ENCODE measurements around the gene TSPAN14. TPM values are rescaled to one million over a fixed set of nuclear protein-coding genes. Genes with fewer than 3 reads are reported as not detected.

Gene TSPAN14
- total RNA-seq, 1 experiment from 2014 or later: 3.4 TPM

- no peaks in the 10 kb centered on the region for H3K9me2 ChIP-seq (replicated peaks; ENCODE audit: insufficient read depth, low read length)
- no peak overlapping the region for H3K4me3 ChIP-seq (ENCODE audit: low read length)
- no peak overlapping the region for H2AFZ ChIP-seq (ENCODE audit: low read length)
- no peak overlapping the region for H3K27ac ChIP-seq (ENCODE audit: low read length)
- no peaks in the 10 kb centered on the region for H3K36me3 ChIP-seq (ENCODE audit: insufficient read depth, low read length)
- peaks cover 3% of the 10 kb centered on the region; the same call in 1 of the 2 replicates for H4K20me1 ChIP-seq (ENCODE audit: insufficient read depth, low read depth, low read length)
- DNase-seq: no peak
- no peaks in the 10 kb centered on the region for H3K79me2 ChIP-seq (ENCODE audit: low read length)
- no peaks in the 10 kb centered on the region for H3K4me1 ChIP-seq (ENCODE audit: low read length)
- no peak overlapping the region for H3K4me2 ChIP-seq (ENCODE audit: low read depth, low read length, poor library complexity, severe bottlenecking)
- H3K27me3 ChIP-seq (ENCODE audit: low read length): no peaks in the 10 kb centered on the region
- H3K9me3 ChIP-seq (ENCODE audit: low read length): no peaks in the 10 kb centered on the region
- no peak overlapping the region for H3K9ac ChIP-seq (ENCODE audit: low read length)
Measured at GRCh38 chr10:80448209-80448942, 5.7 kb upstream of the TSPAN14 start.

GRCh38 chr10:80449520-80449919, 4.6 kb upstream of the TSPAN14 start:
- Histone ChIP-seq H3K79me2 (ENCODE audit: low read length) (no peaks in the 10 kb centered on the region), H3K4me2 (ENCODE audit: low read depth, low read length, poor library complexity, severe bottlenecking) (no peak overlapping the region), H3K4me3 (ENCODE audit: low read length) (no peak overlapping the region), H3K9me2 (replicated peaks; ENCODE audit: insufficient read depth, low read length) (no peaks in the 10 kb centered on the region), H3K27ac (ENCODE audit: low read length) (no peak overlapping the region), H3K9me3 (ENCODE audit: low read length) (no peaks in the 10 kb centered on the region), H3K4me1 (ENCODE audit: low read length) (peaks cover 3% of the 10 kb centered on the region), H2AFZ (ENCODE audit: low read length) (no peak overlapping the region), H3K27me3 (ENCODE audit: low read length) (no peaks in the 10 kb centered on the region), H3K36me3 (ENCODE audit: insufficient read depth, low read length) (no peaks in the 10 kb centered on the region), H4K20me1 (ENCODE audit: insufficient read depth, low read depth, low read length) (peaks cover 6% of the 10 kb centered on the region; the same call in 1 of the 2 replicates), H3K9ac (ENCODE audit: low read length) (no peak overlapping the region)
- no peak for DNase-seq

- Histone ChIP-seq H3K79me2 (ENCODE audit: low read length) (no peaks in the 10 kb centered on the region), H3K4me2 (ENCODE audit: low read depth, low read length, poor library complexity, severe bottlenecking) (no peak overlapping the region), H2AFZ (ENCODE audit: low read length) (no peak overlapping the region), H3K4me1 (ENCODE audit: low read length) (peaks cover 15% of the 10 kb centered on the region), H3K9ac (ENCODE audit: low read length) (no peak overlapping the region), H3K9me2 (replicated peaks; ENCODE audit: insufficient read depth, low read length) (no peaks in the 10 kb centered on the region), H4K20me1 (ENCODE audit: insufficient read depth, low read depth, low read length) (peaks cover 14% of the 10 kb centered on the region; the same call in 1 of the 2 replicates), H3K27ac (ENCODE audit: low read length) (no peak overlapping the region), H3K36me3 (ENCODE audit: insufficient read depth, low read length) (no peaks in the 10 kb centered on the region), H3K27me3 (ENCODE audit: low read length) (0 out of 2 replicates have a peak, but pooled peaks cover 3% of the 10 kb centered on the region), H3K9me3 (ENCODE audit: low read length) (no peaks in the 10 kb centered on the region), H3K4me3 (ENCODE audit: low read length) (no peak overlapping the region)
- no peak for DNase-seq
Measured at GRCh38 chr10:80451132-80451531, 3.0 kb upstream of the TSPAN14 start.

- Histone ChIP-seq H3K4me1 (ENCODE audit: low read length) (peaks cover 15% of the 10 kb centered on the region), H3K27me3 (ENCODE audit: low read length) (0 out of 2 replicates have a peak, but pooled peaks cover 3% of the 10 kb centered on the region), H3K9me2 (replicated peaks; ENCODE audit: insufficient read depth, low read length) (no peaks in the 10 kb centered on the region), H3K79me2 (ENCODE audit: low read length) (no peaks in the 10 kb centered on the region), H3K4me3 (ENCODE audit: low read length) (no peak overlapping the region), H3K36me3 (ENCODE audit: insufficient read depth, low read length) (no peaks in the 10 kb centered on the region), H3K9me3 (ENCODE audit: low read length) (no peaks in the 10 kb centered on the region), H3K27ac (ENCODE audit: low read length) (no peak overlapping the region), H3K4me2 (ENCODE audit: low read depth, low read length, poor library complexity, severe bottlenecking) (no peak overlapping the region), H4K20me1 (ENCODE audit: insufficient read depth, low read depth, low read length) (peaks cover 17% of the 10 kb centered on the region; the same call in 1 of the 2 replicates), H3K9ac (ENCODE audit: low read length) (no peak overlapping the region), H2AFZ (ENCODE audit: low read length) (no peak overlapping the region)
- no peak for DNase-seq
Measured at GRCh38 chr10:80452069-80452468, 2.0 kb upstream of the TSPAN14 start.

GRCh38 chr10:80452640-80453039, 1.5 kb upstream of the TSPAN14 start:
- Histone ChIP-seq H3K9me2 (replicated peaks; ENCODE audit: insufficient read depth, low read length) (no peaks in the 10 kb centered on the region), H3K4me1 (ENCODE audit: low read length) (peaks cover 15% of the 10 kb centered on the region), H3K9ac (ENCODE audit: low read length) (no peak overlapping the region), H3K9me3 (ENCODE audit: low read length) (no peaks in the 10 kb centered on the region), H4K20me1 (ENCODE audit: insufficient read depth, low read depth, low read length) (peaks cover 17% of the 10 kb centered on the region; the same call in 1 of the 2 replicates), H3K4me3 (ENCODE audit: low read length) (no peak overlapping the region), H3K4me2 (ENCODE audit: low read depth, low read length, poor library complexity, severe bottlenecking) (no peak overlapping the region), H2AFZ (ENCODE audit: low read length) (no peak overlapping the region), H3K36me3 (ENCODE audit: insufficient read depth, low read length) (no peaks in the 10 kb centered on the region), H3K79me2 (ENCODE audit: low read length) (no peaks in the 10 kb centered on the region), H3K27ac (ENCODE audit: low read length) (no peak overlapping the region), H3K27me3 (ENCODE audit: low read length) (0 out of 2 replicates have a peak, but pooled peaks cover 3% of the 10 kb centered on the region)
- DNase-seq: no peak

GRCh38 chr10:80453056-80453841, 861 bp upstream of the TSPAN14 start:
- Histone ChIP-seq H3K4me3 (ENCODE audit: low read length) (peak overlapping the region; percentile 43; the same call in 1 of the 2 replicates), H3K9me2 (replicated peaks; ENCODE audit: insufficient read depth, low read length) (no peaks in the 10 kb centered on the region), H3K36me3 (ENCODE audit: insufficient read depth, low read length) (no peaks in the 10 kb centered on the region), H4K20me1 (ENCODE audit: insufficient read depth, low read depth, low read length) (peaks cover 17% of the 10 kb centered on the region; the same call in 1 of the 2 replicates), H3K9me3 (ENCODE audit: low read length) (no peaks in the 10 kb centered on the region), H3K4me1 (ENCODE audit: low read length) (peaks cover 15% of the 10 kb centered on the region), H3K79me2 (ENCODE audit: low read length) (no peaks in the 10 kb centered on the region), H3K27ac (ENCODE audit: low read length) (no peak overlapping the region), H3K4me2 (ENCODE audit: low read depth, low read length, poor library complexity, severe bottlenecking) (peak overlapping the region; percentile 50), H3K9ac (ENCODE audit: low read length) (peak overlapping the region; percentile 53; the same call in 1 of the 2 replicates), H3K27me3 (ENCODE audit: low read length) (0 out of 2 replicates have a peak, but pooled peaks cover 3% of the 10 kb centered on the region), H2AFZ (ENCODE audit: low read length) (peak overlapping the region; percentile 62; the same call in 1 of the 2 replicates)
- no peak for DNase-seq

GRCh38 chr10:80454513-80455460, 677 bp downstream of the TSPAN14 start:
- peak overlapping the region; percentile 67 for H2AFZ ChIP-seq (ENCODE audit: low read length)
- H3K4me3 ChIP-seq (ENCODE audit: low read length): peak overlapping the region; percentile 73
- peak; percentile 49 for DNase-seq
- H3K4me1 ChIP-seq (ENCODE audit: low read length): peaks cover 15% of the 10 kb centered on the region
- H3K36me3 ChIP-seq (ENCODE audit: insufficient read depth, low read length): no peaks in the 10 kb centered on the region
- no peaks in the 10 kb centered on the region for H3K9me3 ChIP-seq (ENCODE audit: low read length)
- no peaks in the 10 kb centered on the region for H3K9me2 ChIP-seq (replicated peaks; ENCODE audit: insufficient read depth, low read length)
- peak overlapping the region; percentile 68 for H3K9ac ChIP-seq (ENCODE audit: low read length)
- H4K20me1 ChIP-seq (ENCODE audit: insufficient read depth, low read depth, low read length): peaks cover 17% of the 10 kb centered on the region; the same call in 1 of the 2 replicates
- peak overlapping the region; percentile 85 for H3K4me2 ChIP-seq (ENCODE audit: low read depth, low read length, poor library complexity, severe bottlenecking)
- no peaks in the 10 kb centered on the region for H3K79me2 ChIP-seq (ENCODE audit: low read length)
- H3K27me3 ChIP-seq (ENCODE audit: low read length): 0 out of 2 replicates have a peak, but pooled peaks cover 3% of the 10 kb centered on the region
- H3K27ac ChIP-seq (ENCODE audit: low read length): no peak overlapping the region

Measured in Karpas-422 (cell line).